ENCODE results near the gene OR8H1.

- TF ChIP-seq POLR2A (IDR thresholded peaks at IDR 0.05) (no peak), CTCF (IDR thresholded peaks at IDR 0.05 in 4 of 5, conservative IDR thresholded peaks at IDR 0.05 in 1 of 5) (no peak)
Observed at GRCh38 chr11:56333156-56333555, 41.1 kb upstream of the OR8H1 start.
